Stimulated activated CD8-positive, alpha-beta memory T cell treated with anti-CD3 and anti-CD28 coated beads, Interleukin-7, amount 100 ng/mL, for 4 hours (primary cell): ENCODE measurements around the gene FGF13.

ENCODE experiments used
- DNase-seq, 2 donors: peaks; one replicate each; pipeline ENCODE4 v3.0.0-alpha.2; 2020; ENCODE audit warnings: low read depth in 2 of 2

FGF13 gene

DNA sequence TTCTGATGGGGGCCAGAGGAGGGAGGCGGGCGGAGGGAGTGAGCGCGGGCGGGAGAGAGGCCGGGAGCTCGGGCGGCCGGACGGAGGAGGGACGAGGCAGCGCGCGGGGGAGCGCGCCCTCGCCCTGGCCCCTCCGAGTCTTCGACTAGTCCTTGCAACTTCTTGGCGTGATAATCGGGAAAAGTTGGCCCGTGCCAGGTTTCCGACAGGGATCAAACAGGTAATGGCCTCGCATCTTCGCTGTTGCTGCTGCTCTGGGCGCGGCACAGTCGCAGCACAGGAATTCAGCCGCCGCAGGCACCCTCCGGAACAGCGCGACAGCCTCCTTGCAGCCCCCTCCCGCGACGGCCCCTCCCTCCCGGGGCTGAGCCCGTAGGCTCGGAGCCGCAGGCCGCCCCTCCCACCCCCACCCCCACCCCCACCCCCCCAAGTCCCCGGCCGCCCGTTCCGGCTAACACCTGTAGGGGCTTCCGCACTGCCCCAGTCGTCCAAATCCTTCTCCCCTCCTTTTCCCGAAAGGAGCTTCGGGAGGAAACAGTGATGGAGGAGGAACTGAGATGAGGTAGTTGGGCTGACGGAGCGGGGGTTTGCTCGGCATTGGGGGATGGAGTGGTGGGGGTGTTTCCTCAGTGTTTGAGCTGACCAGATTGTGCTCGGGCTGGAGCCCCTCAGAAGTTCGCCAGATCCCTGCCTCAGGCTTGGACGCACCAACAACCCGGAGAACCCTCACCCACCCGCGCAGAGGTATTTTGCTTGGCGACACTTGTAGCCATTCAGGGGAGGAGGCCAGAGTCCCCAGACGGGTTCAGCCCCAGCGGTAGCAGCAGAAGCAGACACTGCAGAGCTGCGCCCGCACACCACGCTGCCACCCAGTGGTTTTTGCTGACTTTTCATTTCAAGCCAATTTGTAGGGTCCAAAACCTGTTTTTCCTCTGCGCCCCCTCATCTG, at the start of gene FGF13:
Gene FGF13 (minus strand): TSS at position 319 of the 949 bp plus-strand sequence. CDS start 714 bp downstream, outside the sequence.
- DNase-seq: no peak

DNA sequence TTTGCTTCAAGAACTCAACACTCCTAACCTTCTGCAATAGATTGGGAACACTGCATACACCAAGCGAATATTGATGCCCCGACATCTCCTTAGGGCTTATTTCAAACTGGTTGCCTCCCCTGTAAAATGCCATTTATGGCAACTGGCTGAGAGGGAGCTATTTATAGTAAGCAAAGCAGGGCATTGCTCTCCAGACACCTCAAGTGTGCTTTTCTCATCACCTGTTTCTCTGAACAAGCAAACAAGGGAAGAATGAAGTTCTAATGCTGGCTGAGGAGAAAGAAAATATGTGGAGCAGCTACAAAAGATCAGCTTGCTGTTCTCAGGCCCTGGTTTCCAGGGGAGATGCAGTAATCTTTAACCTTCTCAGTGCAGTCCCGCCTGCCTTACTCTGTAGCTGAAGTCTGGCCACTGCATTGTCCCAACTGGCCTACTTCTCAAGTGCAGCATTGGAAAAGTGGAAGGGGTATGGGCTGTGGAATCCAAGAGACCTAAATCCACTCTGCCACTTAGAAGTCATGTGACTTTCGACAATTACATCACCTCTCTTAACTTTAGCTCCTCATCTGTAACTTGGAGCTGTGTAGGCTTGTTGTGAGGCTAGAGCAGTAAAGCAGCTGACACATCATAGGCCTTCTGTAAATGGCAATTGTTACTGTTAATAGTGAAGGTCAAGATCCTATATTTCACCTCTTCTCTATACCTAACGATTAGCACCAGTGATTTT, 47.9 kb upstream of the FGF13 start:
- no peak for DNase-seq

DNA sequence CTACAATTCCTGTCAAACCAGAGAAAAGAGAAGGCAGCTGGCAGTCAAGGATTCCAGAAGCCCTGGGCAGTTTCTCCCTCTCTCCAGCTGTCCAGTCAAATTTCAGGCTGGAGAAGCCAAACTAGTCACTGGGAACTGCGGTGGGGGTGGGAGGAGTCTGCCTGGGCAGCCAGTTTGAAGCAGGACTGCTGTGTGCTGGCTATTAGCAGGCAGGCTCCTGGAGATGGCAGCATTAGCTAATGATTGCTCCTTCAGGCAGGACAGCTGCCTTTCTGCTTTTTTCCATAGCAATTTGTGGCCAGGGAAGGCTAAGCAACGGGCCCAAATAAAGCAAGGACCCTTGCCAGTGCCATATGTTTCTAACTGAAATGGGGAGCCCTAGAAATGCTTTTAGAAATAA, 44.7 kb upstream of the FGF13 start:
- no peak for DNase-seq

DNA sequence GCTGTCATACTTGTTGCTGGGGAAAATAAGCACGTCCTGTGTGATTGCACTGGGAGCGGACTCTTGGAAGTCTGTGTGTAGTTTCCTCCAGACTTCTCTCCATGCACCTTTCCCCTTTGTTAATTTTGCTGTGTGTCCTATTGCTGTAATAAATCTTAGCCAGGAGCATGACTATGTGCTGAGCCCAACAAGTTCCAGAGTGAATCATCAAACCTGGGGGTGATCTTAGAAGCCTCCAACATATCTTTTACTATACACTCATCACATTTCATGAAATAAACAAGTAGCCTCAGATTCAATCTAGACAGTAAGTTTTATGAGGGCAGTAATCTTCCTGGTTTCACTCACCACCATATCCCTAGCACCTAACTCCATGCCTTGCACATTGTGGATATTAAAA, 43.3 kb upstream of the FGF13 start:
- DNase-seq: no peak

DNA sequence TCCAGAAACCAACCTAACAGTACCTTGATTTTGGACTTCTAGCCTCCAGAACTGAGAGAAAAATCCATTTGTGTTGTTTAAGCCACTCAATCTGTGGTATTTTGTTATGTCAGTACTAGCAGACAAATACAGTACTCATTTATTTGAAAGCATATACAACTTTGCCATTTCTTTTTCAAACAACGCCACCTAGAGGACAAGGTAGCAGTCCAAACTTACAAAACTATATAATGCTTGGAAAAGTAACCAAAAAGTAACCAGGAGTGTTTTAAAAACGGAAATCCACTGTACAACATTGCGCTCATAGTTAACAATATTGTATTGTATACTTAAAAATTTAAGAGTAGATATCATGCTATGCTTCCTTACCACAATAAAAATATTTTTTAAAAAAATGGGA, 37.0 kb upstream of the FGF13 start:
- DNase-seq: no peak

DNA sequence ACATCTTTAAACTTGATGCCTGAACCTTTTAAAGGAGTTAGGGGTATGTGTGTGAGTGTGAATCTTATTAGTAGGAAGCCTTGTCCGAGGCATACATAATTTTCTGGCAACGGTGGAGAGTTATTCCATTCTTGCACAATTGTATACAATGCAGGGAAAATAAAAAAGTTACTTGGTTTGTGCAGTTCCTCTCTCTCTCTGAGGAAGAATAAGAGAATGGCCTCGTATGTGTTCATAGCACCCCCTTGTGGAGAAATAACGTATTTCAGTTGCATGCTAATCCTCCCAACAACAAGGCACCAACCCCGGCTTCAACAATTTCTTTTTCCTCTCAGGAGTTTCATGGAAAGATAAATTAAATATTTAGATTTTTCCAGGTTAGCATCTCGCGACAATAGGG, 33.7 kb upstream of the FGF13 start:
- DNase-seq: no peak

DNA sequence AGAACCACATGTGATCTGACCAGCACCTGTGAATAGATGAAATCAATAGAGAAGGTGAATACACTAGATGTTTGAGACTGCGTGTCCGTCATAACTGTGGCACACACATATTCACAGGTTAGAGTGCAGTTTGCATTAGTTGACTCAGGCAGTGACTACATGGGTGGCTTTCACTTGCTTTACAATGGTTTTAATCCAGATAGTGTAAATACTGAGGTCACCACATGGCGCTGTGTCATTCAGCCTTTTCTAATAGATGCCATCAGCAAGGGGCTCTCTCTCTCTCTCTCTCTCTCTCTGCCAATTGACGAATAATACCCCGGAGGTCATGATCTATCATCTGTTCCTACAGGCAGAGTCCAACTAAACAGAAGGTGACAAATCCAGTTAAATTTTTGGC, 30.7 kb upstream of the FGF13 start:
- DNase-seq: no peak

DNA sequence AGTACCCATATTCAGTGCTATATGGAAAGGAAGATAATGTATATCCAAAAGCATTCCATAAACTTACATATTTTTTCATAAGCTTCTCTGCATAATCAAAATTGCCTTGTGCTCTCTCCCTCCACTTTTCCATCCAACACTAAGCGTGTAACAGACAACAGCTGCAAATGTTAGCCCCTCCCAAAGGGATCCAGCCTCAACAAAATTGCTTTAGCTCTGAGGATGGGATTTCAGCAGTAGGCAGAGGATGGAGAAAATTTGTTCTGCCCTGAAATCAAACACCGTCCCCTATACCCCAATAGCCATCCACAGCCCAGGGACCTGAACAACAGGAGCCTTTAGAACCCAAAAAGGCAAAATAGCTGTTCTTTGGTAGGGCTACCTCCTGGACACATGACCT, 28.8 kb upstream of the FGF13 start:
- DNase-seq: no peak

DNA sequence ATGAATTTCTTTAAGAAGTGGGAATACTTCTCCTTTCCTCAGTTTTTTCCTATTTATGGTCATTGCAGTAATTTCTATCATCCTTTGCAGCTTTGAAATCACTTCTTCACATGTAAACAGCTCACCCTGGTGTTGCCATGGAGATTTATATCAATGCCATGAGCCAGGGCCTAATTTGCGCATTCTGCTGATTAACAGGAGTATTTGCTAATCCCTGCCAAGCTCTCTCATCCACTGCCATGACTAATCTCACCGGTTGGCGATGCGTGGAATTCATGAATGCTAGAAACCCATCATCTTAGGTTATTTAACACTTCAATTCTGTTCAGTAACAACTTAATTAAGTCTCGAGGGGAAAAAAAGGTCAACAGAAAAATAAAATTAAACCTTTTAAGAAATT, 11.8 kb upstream of the FGF13 start:
- DNase-seq: no peak

DNA sequence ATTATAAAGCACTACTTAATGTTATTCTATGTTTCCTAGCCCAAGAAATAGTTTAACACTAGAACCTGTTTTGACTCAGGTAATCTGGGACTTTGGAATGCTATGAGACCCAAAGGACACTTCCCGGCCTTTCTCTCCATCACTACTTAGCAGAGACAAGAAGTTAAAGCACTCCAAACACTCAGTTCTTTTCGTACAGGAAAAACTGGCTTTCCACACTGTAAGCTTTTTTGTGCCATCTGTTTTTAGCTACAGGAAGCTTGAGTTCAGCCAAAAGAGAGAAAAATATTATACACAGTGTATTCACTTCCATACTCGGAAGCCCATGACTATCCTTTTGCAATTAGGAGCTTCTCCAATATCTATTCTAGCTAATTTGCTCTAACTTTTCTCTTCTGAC, 7.9 kb upstream of the FGF13 start:
- DNase-seq: no peak

DNA sequence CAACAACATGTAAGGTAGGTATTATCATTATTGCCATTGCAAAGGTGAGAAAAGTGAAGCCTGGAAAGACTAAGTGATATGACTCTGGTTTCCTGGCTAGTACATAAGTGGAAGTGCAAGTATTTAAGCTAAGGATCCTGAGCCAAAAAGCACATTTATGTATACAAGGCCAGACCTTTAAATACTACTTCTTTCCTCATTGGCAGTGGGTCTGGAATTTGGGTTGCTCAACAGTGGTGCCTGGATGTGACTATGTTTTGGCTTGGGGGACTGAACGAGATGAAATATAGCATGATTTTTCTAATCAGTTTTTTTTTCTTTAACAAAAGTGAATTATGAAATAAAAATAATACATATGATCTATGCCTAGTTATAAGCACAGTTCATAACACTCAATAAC, 7.4 kb upstream of the FGF13 start:
- DNase-seq: no peak

DNA sequence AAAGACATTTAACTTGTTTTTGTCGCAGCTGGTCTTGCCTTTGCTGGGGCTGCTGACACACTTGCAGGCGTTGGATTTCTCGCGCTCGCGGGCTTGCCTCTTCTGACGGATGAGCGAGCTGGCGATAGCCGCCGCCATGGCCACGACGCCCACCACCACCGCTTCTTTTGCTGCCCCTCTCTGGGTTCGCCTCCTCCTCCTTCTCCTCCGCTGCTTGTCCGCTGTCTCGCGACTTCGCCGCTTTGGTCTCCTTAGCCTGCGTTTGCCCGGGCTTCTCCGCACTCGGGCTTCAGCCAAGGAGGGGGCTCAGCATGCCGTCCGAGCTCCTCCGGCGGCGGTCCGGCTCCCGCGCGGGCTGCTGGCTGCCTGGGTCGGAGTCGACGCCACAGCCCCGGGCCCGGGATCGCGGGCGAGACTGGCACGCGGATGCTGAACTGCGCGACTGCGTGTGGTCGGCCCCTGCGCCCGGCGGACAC, 613 bp downstream of the FGF13 start:
- DNase-seq: no peak

DNA sequence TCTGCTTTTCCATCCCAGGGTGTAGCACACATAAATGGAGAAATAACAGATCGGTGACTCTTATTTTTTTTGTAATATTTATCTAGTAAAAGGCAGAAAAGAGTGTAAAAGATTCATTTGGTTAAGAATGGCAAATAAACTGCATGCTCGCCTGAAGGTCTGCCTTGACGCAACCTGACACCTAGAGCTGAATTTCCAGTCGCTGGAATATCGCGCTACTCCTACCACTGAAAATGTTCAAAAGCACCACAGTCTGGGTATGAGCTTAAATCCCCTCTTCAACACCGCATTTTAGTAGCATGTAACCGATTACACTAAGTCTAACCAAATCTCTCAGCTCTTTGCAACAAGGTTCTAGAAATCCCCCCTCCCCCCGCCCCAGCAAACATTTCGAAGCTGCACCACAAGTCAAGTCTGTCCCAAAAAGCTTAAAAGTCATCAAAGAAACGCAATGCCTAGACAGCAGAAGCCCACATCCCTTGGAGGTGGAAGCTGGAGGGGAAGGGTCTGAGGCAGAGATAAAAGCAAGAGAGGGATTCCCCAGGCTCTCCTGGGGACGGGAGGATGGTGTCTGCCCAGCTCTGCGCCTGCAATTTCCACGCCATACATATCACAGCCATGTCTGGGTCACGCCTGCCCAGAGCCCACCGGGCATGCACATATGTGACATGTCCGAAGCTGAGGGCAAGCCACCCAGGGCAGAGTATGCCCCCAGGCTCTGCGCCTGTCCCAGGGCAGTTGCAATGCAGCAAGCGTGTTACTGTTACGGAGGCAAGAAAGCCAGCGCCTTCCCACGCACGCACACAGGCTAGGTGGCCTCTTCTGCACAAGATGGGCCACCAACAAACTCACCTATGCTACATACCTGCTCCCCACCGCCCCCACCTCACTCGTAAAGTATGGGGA, 1.4 kb downstream of the FGF13 start:
- DNase-seq: no peak

DNA sequence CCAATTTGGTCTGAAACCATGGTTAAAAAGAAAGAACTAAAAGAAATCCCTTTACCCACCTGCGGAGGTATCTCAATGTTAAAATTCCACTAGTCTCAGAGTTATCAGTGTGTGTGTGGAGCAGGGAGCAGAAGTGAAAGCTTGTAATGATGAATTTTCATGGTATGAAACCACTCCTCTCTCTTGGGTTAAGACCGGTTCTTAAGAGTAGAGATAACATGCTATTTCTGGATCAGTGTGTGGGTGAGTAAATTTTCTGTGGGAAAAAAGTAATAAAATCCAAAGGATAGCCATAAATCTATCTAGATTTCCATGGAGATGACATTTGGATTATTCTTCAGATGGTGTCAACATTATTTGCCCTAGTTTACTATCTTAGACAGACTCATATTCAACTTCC, 3.2 kb downstream of the FGF13 start:
- DNase-seq: no peak

DNA sequence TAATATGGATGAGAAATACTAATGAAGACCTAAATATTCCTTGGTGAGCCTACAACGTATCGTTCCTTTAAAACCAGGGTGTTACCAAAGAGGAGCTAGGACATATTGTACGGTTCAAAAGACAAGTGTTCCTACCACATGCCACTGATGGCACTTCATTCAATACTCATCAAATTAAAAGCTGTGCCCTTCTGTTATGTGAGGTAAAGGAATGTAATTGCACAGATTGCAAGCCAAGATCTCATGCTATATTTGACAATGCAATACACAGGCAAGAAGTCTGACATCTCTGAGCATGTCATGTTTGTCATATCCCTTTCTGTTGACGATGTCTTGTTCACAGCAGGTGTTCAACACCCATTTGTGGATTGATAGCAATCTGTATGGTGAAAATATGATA, 6.9 kb downstream of the FGF13 start:
- DNase-seq: no peak

DNA sequence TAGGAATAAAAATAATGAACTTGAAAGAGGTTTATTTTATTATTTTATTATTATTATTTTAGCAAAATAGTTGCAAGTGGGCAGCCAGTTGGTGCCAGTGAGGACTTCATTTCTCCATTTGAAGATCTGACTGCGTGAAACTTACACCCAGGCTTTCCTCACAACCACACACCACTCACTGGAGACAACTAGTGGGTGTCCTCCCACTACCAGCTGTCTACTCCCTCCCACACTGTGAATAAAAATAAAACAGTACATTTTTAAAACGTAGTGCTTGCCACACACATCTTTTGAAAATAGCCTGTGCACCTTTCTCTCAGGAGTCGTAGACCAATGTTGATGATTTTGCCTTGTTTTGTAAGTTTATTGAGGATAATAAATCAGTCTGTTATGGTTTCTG, 7.4 kb downstream of the FGF13 start:
- DNase-seq: no peak

DNA sequence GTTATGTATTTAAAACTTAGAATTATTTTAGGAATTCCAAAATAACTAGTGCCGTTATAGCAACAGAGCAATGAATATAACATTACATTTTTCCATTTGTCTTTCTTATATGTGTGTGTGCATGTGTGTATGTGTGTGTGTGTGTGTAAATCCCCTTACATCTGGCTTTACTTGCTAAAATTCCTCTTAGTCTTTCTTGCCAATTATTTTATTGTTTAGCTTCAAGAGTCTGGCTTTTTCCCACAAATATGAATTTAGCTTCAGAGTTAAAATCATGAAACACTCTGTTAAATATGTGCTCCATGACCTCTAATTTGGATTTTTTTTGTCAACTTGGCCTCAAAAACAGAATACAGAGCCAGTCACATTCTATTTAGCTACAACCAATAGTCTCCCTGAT, 18.9 kb downstream of the FGF13 start:
- no peak for DNase-seq

DNA sequence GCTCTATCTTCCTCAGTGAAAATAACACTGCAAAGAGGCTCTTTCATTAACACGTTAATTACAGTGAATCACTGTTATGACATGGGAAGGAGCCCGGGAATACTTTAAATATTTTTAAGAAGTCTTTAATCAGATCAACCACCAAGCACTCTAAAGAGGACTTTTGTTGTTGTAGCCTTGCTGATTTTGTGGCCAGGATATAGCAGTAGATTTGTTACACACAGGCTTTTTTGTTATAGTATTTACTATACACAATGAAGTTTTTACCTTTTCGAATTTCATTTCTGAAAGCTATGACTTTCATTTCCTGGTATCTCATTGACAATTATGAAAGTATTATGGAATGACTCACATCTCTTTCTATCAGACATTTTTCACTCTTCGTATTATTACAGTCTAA, 20.3 kb downstream of the FGF13 start:
- DNase-seq: no peak

DNA sequence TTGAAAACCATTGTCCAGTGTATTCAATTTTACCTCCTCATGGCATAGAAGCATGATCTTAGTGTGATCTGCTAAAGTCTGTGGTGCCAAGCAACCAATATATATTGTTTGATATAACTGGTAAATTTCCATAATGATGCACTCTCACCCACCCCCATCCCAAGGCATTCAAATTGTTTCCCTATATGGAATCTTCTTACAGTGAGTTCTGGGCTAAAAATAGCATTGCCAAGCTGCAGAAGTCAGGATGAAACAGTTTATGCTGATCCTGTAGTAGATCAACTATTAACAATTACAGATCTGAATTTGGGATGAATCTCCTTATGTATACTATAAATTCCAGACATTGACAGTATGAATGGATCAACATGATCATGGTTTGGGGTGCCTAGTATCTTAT, 20.9 kb downstream of the FGF13 start:
- DNase-seq: no peak

DNA sequence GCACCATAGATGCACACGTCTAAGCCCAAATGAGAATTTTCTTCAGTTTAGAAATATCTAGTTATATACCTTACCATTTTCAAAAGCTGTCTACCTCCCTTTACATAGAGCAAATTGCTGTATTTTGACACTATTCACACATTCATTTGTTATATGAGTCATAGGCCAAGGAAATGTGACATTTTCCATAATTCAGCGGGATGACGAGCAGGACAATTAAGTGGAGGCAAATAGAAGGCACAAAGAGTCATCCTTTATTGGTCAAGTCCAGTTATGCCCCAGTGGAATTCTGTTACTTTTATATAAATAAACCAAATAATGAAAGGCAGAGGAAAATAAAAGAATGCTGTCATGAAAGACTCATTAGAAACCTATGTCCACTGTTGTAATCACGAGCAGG, 27.9 kb downstream of the FGF13 start:
- DNase-seq: no peak

DNA sequence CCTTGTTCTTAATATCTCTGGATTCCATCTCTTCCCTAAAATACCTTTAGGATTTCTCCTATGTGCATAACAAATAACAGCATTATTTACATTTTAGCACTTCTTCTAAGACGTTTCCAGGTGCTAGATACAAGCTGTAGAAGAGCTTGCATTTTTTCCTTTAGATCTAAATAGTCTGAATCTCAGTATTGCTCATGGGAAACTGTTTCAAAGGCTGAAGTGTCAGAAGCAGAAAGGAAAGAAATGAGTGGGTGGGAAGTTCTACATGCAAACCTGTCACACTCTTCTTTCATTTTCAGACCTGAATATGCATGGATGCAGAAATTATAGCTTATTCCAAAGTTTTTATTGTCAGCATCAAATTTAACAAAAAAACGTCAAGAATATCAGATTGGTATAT, 41.8 kb downstream of the FGF13 start:
- DNase-seq: no peak

DNA sequence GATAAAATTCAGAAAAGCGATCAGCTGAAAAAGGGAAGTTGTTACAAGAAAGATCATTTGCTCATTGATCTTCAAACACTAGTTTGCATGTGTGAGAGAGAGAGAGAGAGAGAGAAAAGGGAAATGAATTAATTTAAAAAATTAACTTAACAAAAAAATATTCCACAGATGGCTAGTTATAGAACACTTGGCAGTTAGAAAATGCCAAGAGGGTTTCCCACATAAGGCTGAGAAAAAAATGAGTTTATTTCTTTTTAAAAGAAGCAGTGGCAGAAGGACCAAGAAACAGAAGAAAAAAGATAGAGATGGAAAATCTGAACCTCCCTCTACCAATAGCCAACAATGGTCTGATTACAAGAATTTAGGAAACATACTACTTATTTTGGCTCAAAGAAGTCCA, 47.1 kb downstream of the FGF13 start:
- no peak for DNase-seq
